Measurements from ENCODE around the gene PRKCE. TPM values are rescaled to one million over a fixed set of nuclear protein-coding genes. Genes with fewer than 3 reads are reported as not detected.
A peak's percentile ranks its signal among the peaks of the same experiment; 100 is the strongest.

PRKCE gene
- total RNA-seq, 1 donor from 2014 or later: 4.6 TPM

- Histone ChIP-seq H3K36me3 (no peaks in the 10 kb centered on the region), H3K27me3 (no peaks in the 10 kb centered on the region), H3K9me3 (no peaks in the 10 kb centered on the region), H3K4me3 (no peak overlapping the region), H3K4me1 (peaks cover 0 to 24% of the 10 kb centered on the region in 2 donors), H3K27ac (no peak overlapping the region)
- intact Hi-C loops (cut with DNase I): no loop called here
- TF ChIP-seq, protein P1, sequence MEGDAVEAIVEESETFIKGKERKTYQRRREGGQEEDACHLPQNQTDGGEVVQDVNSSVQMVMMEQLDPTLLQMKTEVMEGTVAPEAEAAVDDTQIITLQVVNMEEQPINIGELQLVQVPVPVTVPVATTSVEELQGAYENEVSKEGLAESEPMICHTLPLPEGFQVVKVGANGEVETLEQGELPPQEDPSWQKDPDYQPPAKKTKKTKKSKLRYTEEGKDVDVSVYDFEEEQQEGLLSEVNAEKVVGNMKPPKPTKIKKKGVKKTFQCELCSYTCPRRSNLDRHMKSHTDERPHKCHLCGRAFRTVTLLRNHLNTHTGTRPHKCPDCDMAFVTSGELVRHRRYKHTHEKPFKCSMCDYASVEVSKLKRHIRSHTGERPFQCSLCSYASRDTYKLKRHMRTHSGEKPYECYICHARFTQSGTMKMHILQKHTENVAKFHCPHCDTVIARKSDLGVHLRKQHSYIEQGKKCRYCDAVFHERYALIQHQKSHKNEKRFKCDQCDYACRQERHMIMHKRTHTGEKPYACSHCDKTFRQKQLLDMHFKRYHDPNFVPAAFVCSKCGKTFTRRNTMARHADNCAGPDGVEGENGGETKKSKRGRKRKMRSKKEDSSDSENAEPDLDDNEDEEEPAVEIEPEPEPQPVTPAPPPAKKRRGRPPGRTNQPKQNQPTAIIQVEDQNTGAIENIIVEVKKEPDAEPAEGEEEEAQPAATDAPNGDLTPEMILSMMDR (IDR thresholded peaks at IDR 0.05): peak in 1 of 3 experiments; percentile 6
- no peak for DNase-seq (ENCODE audit: low spot score in 2 of 2)
Observed at GRCh38 chr2:46029332-46029811, 377.9 kb downstream of the PRKCE start.

GRCh38 chr2:46030330-46030729, 378.9 kb downstream of the PRKCE start:
- DNase-seq (ENCODE audit: low spot score in 2 of 2): no peak
- H3K27me3 ChIP-seq: no peaks in the 10 kb centered on the region
- TF ChIP-seq, protein P1 (IDR thresholded peaks at IDR 0.05): no peak
- peak overlapping the region in 1 of 2 donors; percentile 11 for H3K27ac ChIP-seq
- peaks cover 0 to 27% of the 10 kb centered on the region in 2 donors for H3K4me1 ChIP-seq
- H3K4me3 ChIP-seq: no peak overlapping the region
- H3K9me3 ChIP-seq: no peaks in the 10 kb centered on the region
- intact Hi-C loops (cut with DNase I): no loop called here
- no peaks in the 10 kb centered on the region for H3K36me3 ChIP-seq

DNA sequence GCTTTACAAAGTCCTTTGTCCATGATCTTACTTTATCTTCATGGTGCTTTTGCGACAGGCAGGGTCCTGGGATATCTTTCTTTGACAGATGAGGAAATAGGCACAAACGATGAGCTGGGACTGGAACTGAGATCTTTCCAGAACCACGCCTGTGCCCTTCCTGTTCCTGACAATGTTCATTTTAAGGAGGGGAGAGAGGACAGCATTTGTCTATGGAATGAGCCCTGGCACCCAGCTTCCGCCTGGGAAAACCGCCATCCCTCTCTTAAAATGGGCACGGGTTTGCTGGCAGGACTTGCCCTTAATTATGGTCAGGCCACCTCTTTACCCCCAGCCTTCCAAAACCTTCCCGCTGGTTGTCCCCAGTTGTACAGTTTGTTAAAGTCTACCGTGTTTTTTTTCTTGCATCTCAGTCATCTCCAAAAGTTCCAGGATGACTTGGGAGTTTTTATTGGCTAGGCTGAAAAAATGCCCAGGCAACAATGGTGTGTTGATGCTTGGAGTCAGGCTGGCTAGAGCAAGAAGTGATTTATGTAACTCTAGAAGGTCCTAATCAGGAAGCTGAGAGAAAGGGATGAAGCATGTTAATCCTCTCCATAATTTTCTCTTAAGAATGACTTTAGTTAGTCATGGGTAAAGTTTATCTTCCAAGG, 380.8 kb downstream of the PRKCE start:
- Histone ChIP-seq H3K9me3 (no peaks in the 10 kb centered on the region), H3K4me3 (no peak overlapping the region), H3K27ac (peak overlapping the region; percentile 57 to 58), H3K36me3 (no peaks in the 10 kb centered on the region), H3K4me1 (peaks cover 0 to 27% of the 10 kb centered on the region in 2 donors), H3K27me3 (no peaks in the 10 kb centered on the region)
- intact Hi-C loops (cut with DNase I): no loop called here
- DNase-seq (ENCODE audit: low spot score in 2 of 2): no peak
- TF ChIP-seq, protein P1 (IDR thresholded peaks at IDR 0.05): no peak

DNA sequence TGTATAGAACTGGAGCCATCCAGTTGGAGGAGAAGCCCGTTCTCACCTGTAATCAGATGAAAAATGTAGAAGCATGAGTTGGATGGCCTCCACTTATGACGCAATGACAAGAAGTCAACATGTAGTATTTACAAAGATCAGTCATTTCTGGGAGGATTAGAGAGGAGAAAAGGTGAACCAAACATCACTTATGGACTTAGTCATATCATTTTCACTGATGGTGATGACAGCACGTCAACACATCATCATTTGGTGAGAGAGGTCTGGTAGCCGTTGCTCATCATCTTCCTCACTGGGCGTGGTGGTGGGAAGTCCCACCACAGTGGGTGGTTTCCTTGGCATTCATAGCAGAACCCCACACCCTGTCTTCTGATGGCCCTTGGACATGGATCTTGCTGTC, 381.5 kb downstream of the PRKCE start:
- H3K4me3 ChIP-seq: no peak overlapping the region
- no peak for DNase-seq (ENCODE audit: low spot score in 2 of 2)
- H3K4me1 ChIP-seq: peaks cover 0 to 27% of the 10 kb centered on the region in 2 donors
- H3K27me3 ChIP-seq: no peaks in the 10 kb centered on the region
- TF ChIP-seq, protein P1 (IDR thresholded peaks at IDR 0.05): no peak
- H3K9me3 ChIP-seq: no peaks in the 10 kb centered on the region
- peak overlapping the region in 1 of 2 donors; percentile 57 for H3K27ac ChIP-seq
- intact Hi-C loops (cut with DNase I): no loop called here
- H3K36me3 ChIP-seq: no peaks in the 10 kb centered on the region

- Histone ChIP-seq H3K4me1 (peaks cover 0 to 25% of the 10 kb centered on the region in 2 donors), H3K9me3 (no peaks in the 10 kb centered on the region), H3K36me3 (no peaks in the 10 kb centered on the region), H3K27ac (no peak overlapping the region), H3K27me3 (no peaks in the 10 kb centered on the region), H3K4me3 (no peak overlapping the region)
- no peak for DNase-seq (ENCODE audit: low spot score in 2 of 2)
- TF ChIP-seq, protein P1 (IDR thresholded peaks at IDR 0.05): no peak
- intact Hi-C loops (cut with DNase I): no loop called here
Observed at GRCh38 chr2:46034535-46034934, 383.1 kb downstream of the PRKCE start.

Data from ascending aorta (tissue), 2 donors.